ENCODE measurements around the gene PDE3A.
"Not testable (repeated sequence)": the region's sequence is repeated elsewhere in the genome, so short reads cannot be mapped to it uniquely, and the experiment has no call there.

Gene PDE3A

GRCh38 chr12:20505056-20505455 lies 136.7 kb downstream of the PDE3A start:
- DNase-seq, result no peak

- no peak for DNase-seq
Measured at GRCh38 chr12:20507056-20507455, 138.7 kb downstream of the PDE3A start.

DNA sequence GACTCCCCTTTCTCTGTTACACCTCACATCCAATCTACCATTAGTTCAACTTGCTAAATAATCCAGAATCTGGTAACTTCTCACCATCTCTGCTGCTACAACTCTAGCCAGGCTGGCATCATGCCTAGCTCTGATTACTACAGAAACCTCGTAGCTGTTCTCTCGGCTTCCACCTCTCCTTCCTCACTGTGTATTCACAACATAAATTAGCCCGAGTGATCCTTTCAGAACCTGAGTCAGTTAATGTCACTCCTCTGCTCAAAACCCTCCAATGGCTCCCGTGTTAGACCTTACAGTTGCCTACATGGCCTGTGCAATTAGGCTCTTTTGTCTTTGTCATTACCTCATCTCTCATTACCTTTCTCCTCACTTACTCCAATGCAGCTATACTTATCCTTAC lies 139.4 kb downstream of the PDE3A start:
- no peak for DNase-seq

GRCh38 chr12:20508359-20508758 lies 140.0 kb downstream of the PDE3A start:
- DNase-seq, result no peak

GRCh38 chr12:20508962-20509361 lies 140.6 kb downstream of the PDE3A start:
- DNase-seq, result no peak

- DNase-seq, result no peak
Measured at GRCh38 chr12:20510811-20511210, 142.5 kb downstream of the PDE3A start.

DNA sequence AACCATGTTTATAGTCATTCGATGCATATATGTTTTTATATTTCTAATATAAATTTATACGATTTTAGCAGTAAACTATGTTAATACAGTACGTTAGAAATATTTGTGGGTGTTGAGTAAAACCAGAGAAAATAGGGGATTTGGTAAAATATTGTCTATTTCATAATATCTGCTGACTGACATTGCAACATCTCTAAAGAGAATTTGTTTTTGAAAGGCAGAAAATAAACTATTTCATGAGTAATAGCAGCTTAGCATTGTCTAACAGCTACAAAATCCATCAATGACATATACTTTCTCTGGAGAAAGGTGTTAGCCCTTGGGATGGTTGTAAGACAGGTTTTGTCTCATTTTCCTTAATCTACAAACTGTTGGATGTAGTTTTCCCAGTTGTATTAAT lies 144.9 kb downstream of the PDE3A start:
- no peak for DNase-seq

GRCh38 chr12:20514598-20514997 lies 146.3 kb downstream of the PDE3A start:
- DNase-seq, result no peak

- DNase-seq, result no peak
Measured at GRCh38 chr12:20520532-20520931, 152.2 kb downstream of the PDE3A start.

GRCh38 chr12:20523658-20524057 lies 155.3 kb downstream of the PDE3A start:
- DNase-seq, result no peak

DNA sequence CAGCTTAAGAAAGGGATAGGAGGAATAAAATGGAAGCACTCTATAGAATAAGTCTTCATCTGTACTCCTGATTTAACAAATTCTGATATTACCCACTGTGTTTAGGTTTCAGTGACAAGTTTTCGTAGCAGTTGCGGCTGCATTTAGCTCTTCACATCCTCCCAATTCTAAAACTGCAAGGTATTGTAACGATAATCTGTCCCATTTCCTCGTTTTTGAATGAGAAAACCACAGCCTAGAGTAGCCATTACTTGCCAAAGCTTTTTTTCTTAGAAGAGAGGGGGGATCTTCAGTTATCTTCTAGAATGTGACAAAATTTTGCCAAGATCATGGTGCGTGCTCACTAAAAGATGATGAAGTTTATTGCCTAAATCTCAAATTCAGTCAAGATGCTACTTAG lies 155.8 kb downstream of the PDE3A start:
- no peak for DNase-seq

DNA sequence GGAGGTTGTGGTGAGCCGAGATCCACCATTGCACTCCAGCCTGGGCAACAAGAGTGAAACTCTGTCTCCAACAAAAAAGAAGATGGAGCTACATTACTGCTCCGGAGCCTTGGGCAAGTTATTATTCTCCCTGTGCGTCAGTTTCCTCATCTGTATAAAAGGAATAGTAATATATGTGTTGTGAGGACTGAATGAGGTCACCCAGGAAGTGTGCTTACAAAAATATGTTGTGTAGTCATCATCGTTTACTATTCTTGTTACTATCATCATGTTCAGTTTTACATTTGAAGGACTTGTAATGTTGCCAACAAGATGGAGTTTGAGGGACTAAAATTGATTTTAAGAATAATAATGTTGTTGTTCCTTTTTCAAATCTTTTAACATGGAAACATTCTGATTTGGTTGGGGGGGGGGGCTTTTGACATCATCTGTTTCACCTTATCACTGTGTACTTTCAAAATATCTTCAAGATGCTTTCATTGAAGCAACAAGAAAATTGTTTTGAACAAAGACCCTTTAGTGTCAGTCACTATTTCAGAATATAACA lies 156.8 kb downstream of the PDE3A start:
- DNase-seq, result no peak

GRCh38 chr12:20527417-20528163 lies 159.3 kb downstream of the PDE3A start:
- no peak for DNase-seq

GRCh38 chr12:20528208-20528607 lies 159.9 kb downstream of the PDE3A start:
- DNase-seq, result no peak

DNA sequence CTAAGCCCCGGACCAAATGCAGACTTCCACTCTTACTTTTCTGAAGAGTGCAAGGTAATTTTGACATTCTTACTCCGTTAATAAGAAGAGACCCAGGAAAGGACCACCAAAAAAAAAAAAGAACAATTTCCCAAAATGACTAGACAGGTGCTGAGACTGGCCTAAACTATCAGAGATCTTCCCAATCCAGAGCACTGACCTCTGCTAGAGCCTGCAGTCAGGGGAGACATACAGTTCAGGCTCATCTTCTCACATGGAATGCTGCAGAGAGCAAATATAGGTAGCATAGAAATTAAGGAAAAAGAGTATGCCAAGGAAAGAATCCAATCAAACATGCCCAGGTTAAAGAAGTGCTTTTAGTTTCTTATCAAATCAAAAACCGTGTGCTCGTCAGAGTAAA lies 177.9 kb downstream of the PDE3A start:
- no peak for DNase-seq

- no peak for DNase-seq
Measured at GRCh38 chr12:20547816-20548575, 179.7 kb downstream of the PDE3A start.

GRCh38 chr12:20548611-20549010 lies 180.3 kb downstream of the PDE3A start:
- DNase-seq, result no peak

DNA sequence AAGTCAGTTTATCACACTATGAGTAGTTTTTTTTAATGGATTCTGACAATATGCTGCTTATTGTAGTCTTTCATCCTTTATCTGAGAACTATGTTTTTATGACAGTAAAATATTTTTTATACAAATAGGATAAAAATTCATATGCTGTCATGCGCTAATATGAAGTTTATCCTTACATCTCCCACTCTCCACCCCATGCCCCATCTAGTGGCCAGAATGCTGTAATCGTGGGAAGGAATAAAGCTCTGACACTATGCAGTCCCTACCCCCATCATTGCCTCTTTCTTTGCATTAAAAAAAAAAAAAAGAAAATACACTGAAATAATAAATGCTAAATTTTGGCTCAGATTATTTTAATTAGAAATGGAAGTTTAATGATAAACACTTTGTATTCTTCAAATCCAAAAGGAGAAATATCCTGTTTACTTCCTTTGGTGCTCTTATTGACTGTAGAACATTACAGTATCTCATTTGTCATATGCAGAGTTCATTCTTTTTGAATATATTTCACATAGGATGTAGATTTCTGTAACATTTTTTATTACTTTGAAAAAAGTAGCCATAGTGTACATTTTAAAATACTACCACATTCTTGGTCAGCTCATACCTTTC lies 180.9 kb downstream of the PDE3A start:
- no peak for DNase-seq

- DNase-seq, result not testable (repeated sequence)
Measured at GRCh38 chr12:20551742-20552442, 183.6 kb downstream of the PDE3A start.

- not testable (repeated sequence) for DNase-seq
Measured at GRCh38 chr12:20552586-20552985, 184.2 kb downstream of the PDE3A start.

DNA sequence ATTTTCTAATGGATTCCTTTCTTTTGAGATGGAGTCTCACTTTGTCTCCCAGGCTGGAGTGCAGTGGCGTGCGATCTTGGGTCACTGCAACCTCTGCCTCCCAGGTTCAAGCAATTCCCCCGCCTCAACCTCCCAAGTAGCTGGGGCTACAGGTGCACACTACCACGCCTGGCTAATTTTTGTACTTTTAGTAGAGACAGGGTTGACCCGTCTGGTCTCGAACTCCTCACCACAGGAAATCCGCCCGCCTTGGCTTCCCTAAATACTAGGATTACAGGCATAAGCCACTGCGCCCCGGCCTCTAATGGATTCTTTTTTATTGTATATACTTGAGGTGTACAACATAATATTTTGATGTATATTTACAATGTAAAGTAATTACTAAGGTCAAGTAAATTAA lies 186.7 kb downstream of the PDE3A start:
- no peak for DNase-seq

GRCh38 chr12:20555771-20556170 lies 187.4 kb downstream of the PDE3A start:
- DNase-seq, result no peak

DNA sequence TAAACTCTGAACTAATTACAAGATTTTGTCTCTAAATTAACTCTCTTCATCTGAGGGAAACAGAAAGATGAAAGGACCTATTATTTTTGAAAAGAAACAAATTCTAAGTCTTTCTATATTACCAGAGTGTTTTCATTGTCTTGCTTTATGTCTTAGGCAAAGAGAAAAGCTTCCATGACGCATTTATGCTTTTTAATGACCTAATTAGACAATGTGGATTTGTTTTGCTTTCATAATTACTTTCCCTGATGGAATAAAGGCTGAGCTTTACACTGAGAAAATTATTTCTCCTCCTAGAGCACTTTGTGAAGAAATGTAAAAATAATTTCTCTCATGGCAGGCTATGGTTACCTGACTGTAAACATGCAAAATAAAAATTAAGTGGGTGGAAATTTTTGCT lies 188.8 kb downstream of the PDE3A start:
- no peak for DNase-seq
